Fibroblast of villous mesenchyme (primary cell): ENCODE data around the gene MAPT. TPM values are rescaled to one million over a fixed set of nuclear protein-coding genes. Genes with fewer than 3 reads are reported as not detected.
A peak's percentile ranks its signal among the peaks of the same experiment; 100 is the strongest.
"Not testable (repeated sequence)": the region's sequence is repeated elsewhere in the genome, so short reads cannot be mapped to it uniquely, and the experiment has no call there.

Source experiments
- DNase-seq: peaks from one replicate; pipeline ENCODE4 v3.0.0-alpha.2; 2010; ENCODE audit warnings: low read depth
- H3K4me3 ChIP-seq: 2 replicates; pipeline ENCODE4 v1.5.1; 2011; ENCODE audit warnings: low read depth, mild to moderate bottlenecking, low read length
- CTCF ChIP-seq: IDR thresholded peaks from 2 replicates; pipeline ENCODE4 v1.5.1; 2012; ENCODE audit warnings: low read depth, mild to moderate bottlenecking, low read length; ENCODE audit not compliant: insufficient read depth
- total RNA-seq: library from RNA; depleted of rRNA; stranded (reverse); fragments of >200 nt; gene quantifications from 2 replicates; pipeline ENCODE4 v1.2.3, GENCODE V29; 2012

The MAPT gene
- total RNA-seq, 1 donor = not detected

GRCh38 chr17:45912319-45912718 is 18.0 kb downstream of the MAPT start:
- TF ChIP-seq CTCF = no peak
- DNase-seq = no peak
- no peak overlapping the region for H3K4me3 ChIP-seq

GRCh38 chr17:45913030-45913429 is 18.7 kb downstream of the MAPT start:
- DNase-seq = not testable (repeated sequence)

GRCh38 chr17:45914047-45914717 is 19.8 kb downstream of the MAPT start:
- peak; percentile 59 for DNase-seq
- TF ChIP-seq CTCF = no peak
- H3K4me3 ChIP-seq = no peak overlapping the region

More at GRCh38 chr17:45913030-45913429, 18.7 kb downstream of the MAPT start:
- H3K4me3 ChIP-seq = not testable (repeated sequence)

GRCh38 chr17:45915263-45915662 is 20.9 kb downstream of the MAPT start:
- TF ChIP-seq CTCF = no peak
- H3K4me3 ChIP-seq = no peak overlapping the region
- DNase-seq = no peak

- no peak overlapping the region for H3K4me3 ChIP-seq
- TF ChIP-seq CTCF = no peak
- no peak for DNase-seq
These were observed 22.7 kb downstream of the MAPT start for GRCh38 chr17:45917081-45917480.

GRCh38 chr17:45918241-45918745 is 23.9 kb downstream of the MAPT start:
- DNase-seq = no peak
- TF ChIP-seq CTCF = no peak
- no peak overlapping the region for H3K4me3 ChIP-seq

GRCh38 chr17:45919136-45919535 is 24.8 kb downstream of the MAPT start:
- no peak for DNase-seq
- TF ChIP-seq CTCF = no peak

More at GRCh38 chr17:45919136-45919535, 24.8 kb downstream of the MAPT start:
- H3K4me3 ChIP-seq = no peak overlapping the region
